ENCODE results near the gene FRRS1L.

GRCh38 chr9:109109967-109110328, 57.1 kb downstream of the FRRS1L start:
- no peak for TF ChIP-seq CTCF (IDR thresholded peaks at IDR 0.05)
- no peak for TF ChIP-seq POLR2A (IDR thresholded peaks at IDR 0.05)

Data from lower leg skin (tissue), 3 donors.